Ammon's horn (tissue), 1 donor: ENCODE measurements around the gene TGFBR2.

Experiments
- DNase-seq: peaks from one replicate; pipeline ENCODE4 v3.0.0-alpha.2; 2016; ENCODE audit warnings: low spot score

Gene TGFBR2

DNA sequence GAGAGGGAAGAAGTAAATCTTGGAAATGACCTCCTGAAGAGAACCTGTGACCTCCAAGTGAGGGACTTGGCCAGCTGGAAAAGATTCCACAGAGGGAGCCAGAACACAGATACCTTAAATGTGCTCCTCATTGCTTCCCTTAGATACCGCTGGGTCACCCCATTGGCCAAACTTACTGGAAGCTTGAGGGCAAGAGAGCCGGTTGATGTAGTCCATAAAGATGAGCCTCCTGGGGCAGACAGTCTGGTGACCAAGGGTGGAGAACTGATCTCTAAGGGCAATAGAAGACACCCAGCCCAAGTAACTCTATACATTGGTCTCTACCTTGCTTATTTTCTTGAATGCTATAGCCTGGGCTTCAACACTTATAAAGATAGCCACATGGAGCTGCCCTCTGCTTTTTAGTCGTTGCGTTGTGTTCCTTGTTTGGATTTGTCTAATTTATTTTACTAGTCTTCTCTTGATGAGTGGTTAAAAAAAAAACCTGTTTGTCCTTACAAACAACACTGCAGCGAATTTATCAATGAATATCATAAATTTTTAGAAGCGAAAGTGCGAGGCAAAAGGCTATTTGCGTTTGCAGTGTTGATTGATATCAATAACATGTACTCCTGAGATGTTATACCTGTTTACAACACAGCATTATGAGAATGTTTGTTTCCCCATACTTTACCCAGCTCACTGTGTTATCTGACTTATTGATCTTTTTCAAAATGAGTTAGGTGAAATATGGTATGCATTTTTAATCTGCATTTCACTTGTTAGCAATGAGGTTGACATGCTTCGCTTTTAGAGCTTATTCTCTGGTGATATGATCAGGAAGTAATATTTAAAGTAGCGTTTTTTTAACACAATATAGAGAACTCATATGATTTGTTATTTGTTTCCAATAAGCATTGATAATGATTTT is 31.2 kb downstream of the TGFBR2 start:
- DNase-seq, result no peak

DNA sequence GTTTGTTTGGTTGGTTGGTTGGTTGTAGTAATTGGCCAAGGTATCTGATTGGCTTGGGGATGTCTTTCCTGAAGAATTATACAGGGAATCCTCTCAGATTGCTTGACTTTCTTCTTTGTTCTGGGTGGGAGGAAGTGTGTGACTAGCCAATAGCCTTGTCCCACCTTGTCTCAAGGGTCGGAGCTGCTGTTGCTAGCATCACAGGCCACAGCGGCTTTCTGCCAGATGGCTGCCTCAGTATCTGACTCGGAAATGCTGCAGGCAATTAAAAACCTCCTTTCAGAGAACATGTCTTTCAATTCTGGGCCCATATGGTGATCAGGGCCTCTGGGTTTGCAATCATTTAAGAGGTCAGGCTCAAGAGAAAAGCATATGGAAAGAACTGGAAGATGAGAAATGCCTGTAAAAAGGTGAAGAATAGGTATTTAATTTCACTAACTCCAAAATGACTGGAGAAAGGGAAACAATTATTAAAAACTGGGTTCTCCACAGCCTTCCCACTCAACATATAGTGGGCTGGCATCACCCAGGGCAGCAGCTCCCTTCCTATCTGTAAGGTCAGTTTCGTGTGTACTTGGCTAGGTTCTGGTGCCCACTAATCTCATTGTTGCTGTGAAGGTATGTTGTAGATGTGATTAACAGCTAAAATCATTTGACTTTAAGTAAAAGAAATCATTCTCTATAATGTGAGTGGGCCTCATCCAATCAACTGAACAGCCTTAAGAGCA is 32.4 kb downstream of the TGFBR2 start:
- no peak for DNase-seq

DNA sequence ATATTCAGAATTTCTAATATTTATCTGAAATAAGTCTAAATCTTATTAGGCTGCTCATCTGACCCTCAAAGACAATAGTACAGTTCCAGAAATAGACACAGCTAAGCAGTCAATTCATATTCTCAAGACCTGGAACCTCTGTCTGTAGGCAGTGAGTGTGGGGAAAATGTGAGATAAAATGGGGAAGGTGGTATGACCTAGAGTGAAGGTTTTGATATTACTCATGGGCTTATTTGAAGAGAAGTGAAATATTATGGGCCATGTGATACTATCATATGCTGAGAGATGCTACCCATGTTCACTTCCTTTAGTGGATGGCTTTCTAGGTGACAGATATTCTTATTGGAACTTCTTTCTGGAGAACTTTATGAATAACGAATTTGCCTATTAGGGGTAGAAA is 33.5 kb downstream of the TGFBR2 start:
- no peak for DNase-seq

DNA sequence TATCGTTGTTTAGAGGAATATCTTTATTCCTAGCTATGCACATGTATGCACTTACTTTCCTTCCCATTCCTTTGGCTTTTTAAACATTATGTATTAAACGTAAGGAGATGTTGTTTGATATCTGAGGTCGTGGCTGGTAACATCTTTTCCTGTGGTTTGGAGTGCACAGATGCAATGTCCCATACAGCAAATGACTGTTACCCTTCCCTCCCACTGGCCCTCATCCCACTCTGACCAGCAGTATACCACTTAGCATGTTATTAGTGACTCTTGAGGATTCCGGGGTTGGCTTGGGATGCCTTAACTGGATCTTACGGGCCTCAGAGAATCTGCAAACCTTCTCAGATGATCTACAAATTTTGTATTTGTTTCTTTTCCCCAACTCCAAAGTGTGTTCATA is 34.5 kb downstream of the TGFBR2 start:
- no peak for DNase-seq

DNA sequence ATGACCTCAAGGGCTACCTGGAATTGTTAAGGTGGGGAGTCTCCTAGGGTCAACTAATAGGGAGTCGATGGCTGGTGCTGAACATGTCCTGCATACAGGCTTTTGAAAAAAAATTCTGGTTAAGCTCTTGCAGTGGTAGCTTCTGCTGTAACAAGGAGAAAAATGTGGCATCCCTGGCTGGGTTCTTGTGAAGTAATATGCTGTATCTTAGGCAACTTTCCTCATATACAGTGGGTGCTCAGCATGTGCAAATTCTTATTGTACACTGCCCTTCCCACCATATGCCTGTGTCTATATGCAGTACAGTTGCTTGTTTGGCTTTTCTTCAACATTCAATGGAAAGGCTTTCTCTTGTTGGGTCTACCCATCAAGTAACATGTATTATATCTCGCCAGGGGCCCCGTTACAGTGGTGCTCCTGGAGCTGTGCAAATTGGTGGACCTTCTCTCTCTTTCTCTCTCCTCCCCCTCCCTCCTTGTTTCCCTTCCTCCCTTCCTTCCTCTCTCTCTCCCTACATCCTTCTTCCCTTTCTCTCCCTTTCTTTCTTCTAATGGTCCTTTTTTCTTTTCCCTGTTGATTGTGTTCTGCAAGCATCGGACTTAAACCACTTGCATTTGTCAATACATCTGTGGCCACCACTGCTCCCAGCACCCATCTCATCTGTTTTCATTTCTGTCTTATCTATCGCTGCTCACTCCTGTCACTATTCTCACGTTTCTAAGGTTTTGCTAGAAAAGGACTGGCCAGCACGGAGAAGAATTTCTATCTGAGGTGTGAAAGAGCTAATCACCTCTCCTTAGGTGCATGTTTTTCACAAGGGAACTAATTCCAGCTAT is 35.2 kb downstream of the TGFBR2 start:
- no peak for DNase-seq

DNA sequence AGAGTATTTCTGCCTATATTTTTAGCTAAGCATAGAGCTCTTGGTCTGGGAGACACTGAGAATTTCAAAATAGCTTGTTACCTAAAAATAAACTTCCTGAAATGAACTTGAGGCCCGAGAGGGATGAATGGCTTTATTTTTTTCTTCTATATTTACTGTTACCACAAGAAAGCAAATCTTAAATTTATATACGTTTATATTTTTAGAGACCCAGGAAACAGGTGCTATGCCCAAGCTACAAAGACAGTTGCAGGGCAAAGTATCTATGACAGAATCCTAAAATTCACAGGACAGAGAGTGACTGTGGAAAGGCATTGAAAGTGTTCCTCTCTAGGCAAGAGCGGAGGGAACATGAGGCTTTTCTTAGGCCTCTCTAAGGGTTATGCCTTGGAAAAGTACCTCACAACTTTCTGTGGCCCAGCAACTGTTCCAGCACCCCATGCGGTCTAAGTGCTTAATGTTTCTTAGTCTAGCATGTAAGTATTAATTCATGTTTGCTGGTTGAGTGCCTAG is 36.5 kb downstream of the TGFBR2 start:
- no peak for DNase-seq

DNA sequence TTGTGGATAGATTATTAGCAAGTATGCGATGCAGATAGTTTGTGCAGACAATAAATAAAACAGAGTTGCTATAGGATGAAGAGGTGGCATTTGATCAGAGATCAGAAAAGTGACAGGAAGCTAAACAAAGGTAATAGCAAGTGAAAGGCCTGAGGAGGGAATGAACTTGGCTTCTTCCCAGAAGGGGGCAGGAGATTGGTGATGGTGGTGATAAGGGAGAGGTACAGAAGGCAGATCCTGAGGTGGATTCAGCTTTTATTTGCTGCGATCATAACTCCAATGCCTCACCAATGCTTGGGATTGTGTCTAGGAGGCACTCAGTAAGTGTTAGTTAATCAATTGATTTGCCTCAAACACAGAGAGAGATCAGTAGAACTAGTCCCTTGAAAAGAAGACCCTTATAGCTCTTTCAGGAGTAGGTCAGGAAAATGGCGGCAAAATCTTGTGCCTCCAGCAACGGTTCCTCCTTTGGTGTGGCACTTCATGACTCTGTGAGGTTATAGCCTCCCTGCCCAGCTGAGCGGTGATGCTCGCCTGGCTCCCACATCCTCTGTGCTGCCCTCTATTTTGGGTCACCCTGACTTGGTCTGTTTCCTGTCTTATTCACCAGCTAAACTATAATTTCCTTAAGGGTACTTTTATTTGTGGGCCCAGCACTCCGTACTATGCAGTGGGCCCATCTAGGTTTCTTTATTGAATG is 37.5 kb downstream of the TGFBR2 start:
- DNase-seq, result no peak

DNA sequence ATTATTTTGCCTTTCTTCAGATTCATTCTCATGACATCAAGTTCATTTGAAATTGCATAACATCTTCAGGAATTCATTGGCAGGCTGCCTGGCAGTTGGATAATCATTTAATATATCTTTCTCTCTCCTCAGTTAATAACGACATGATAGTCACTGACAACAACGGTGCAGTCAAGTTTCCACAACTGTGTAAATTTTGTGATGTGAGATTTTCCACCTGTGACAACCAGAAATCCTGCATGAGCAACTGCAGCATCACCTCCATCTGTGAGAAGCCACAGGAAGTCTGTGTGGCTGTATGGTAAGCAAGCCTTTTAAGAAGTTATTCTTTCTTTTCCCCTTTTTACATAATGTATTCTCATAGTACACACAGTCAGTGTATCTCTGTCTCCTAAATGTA is 38.2 kb downstream of the TGFBR2 start:
- DNase-seq, result no peak

DNA sequence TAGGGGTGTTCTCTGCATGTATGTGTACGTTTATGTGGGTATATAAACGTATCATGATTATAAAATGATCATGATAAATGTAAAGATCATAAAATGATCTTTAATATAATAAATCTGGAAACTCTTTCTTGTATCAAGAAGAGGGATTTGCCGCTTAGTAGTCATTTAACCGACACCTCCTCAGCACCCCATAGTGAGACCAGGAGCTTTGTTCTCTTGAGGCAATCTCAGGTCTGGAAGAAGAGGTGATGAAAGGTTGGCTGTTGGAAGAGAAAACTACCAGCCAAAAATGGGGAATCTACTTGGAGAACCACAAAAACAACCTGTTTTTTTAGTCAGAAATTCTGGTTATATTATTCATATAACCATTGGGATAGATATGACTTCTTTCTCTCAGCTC is 38.7 kb downstream of the TGFBR2 start:
- DNase-seq, result no peak

DNA sequence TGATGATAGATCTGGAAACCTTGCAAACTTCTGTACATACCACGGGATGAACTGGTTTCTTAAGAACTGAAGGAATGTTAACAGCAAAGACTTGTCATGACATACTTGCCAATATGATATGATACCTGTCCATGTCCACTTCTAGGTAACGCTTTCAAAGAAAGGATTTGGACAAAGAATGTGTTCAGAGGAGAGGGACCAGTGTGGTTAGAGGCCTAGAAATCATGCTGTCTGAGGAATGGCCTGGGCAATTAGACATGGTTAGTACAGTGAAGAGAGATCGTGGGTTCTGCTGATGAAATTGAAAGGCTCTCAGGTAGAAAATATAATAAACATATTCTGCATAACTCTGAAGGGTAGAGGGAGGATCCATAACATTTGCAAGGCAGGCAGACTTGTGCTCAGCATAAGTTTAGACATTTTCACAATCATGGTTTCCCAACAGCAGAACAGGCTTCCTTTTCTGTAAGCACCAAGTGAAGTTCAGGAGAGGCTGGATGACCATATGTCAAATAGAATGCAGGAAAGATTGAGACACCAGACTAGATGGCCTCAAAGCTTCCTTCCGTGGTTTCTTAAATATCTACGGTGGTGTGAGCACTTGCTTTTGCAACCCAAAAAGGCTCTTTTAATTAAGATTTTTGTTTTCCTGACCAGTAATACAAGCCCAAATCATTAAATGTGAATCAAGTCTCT is 39.9 kb downstream of the TGFBR2 start:
- DNase-seq, result peak; percentile 59

DNA sequence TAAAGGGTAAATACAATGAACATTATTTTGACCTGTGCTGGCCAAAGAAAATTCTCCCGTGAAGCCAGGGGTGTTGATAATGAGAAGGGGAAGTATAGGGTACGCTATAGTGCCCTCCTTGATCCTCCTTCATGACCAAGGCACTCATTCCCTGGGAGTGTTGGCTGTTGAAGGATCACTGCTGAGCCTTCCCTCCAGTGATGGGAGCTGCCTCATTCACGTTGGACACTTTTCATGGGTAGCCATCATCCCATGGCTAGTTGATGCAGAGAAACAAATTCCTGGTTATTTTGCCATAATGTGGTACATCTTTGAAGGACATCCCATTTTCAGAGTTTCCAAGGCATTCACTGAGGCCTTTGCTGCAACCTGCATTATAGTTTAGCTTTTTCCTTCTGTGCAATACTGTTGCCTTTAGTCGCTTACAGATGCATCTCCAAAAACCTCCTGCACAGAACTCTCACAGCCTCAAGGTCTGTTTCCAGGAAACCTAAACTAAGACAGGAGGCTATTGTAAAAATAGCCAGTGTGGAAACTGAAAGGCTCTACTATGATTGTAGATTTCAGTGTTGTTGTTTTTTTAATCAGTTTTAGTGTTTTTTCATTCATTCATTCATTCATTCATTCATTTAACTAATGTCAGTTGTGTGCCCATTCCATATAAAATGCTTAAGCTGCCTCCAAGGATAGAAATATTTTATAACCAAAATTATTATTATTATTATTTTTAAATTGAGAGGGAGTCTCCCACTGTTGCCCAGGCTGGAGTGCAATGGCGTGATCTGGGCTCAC is 40.8 kb downstream of the TGFBR2 start:
- DNase-seq, result no peak

DNA sequence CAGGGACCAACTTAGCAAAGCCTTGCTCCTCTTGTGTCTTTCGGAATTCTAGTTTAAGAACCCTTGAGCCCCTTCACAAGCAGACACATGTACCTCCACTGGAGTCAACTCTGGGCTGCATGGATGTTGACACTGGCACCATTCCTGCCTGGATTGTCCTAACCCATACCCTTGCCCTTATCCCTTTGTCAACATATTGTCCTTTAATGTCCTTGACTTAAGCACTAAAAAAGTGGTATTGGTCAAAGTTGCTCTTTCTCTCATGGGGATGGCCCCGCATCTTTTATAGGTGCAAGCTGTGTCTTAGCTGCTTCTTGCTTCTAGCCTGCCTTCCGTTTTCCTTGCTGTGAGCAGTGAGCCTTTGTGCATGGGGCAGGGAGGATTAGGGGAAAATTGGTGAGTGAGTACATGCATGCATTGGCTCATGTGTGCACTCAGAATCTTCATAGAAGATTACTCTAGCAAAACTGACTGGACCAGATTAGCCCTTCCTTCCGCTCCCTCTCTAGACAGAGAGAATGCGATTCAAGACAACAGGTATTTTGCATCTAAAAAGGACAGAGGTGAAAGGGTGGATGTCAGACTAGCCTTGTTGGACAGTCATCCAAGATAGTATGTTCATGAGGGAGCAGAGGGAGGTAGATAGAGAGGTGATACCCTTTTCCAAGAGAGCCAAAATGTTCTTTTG is 42.4 kb downstream of the TGFBR2 start:
- DNase-seq, result no peak

DNA sequence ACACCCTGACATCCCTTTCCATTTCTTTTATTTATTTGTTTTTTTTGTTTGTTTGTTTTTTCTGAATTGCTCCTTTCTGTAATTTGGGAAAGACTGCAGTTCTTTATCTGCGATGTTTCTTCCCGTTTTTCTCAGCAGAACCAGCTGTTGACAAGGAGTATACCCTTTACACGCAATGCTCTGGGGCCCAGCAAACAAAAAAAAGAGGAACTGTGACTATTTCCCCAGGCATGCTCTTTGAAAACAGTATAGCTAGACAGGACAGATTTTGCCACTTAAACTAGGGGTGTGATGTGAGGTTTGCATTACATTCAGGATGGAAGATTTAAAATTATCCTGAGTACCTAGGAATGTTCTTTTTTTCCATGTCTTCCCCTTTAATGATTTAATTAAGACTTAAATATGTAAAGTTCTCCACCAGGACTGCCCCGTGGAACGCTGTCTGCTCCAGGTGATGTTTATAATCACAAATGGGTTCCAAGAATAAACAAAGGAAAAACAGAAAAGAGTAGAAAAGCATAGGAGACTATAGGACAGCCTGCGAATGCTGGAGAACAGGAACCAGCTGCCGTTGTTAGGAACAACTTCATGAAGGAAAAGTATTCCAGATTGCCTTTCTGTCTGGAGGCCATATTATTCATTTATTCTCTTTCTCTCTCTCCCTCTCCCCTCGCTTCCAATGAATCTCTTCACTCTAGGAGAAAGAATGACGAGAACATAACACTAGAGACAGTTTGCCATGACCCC is 43.3 kb downstream of the TGFBR2 start:
- DNase-seq, result peak; percentile 49

DNA sequence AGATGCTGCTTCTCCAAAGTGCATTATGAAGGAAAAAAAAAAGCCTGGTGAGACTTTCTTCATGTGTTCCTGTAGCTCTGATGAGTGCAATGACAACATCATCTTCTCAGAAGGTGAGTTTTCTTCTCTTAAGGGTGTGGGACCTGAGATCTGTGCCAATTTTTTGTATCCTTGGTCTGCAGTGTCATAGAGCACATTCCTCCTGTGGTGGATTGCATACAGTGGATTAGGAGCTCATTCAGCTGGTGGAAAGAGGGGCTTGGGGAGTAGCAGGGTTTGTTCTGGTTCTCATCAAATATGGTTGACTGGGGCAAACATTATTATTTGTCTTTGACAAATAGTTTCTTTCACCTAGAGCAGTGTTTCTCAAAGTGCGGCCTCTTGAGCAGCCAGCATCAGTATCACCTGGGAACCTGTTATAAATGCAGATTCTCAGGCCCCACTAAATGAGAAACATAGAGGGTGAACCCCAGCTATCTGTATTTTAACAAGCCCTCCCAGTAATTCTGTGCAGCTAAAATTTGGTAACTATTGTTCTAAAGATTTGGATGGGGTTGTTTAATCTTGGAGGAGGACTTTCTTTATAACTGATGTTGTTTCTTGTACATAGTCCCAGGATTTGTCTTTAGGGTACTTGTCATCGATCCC is 44.1 kb downstream of the TGFBR2 start:
- no peak for DNase-seq

DNA sequence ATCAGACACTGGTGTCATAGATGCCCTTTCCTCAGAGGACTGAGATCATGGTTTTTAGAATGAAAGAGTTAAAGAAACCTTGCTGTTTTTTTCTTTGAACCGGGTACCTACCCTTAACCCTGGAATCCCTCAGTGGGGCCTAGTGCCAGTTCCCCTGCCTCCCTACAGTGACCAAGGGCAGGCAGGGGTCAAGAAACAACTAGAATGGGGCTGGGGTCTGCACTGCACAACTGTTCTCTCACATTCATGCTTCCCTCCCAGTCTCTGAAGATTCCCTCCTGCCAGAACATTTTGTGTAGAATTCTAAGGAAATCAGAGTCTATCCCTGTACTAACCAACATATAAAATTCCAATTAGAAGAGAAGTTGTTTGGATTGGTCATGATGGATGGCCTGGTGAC is 47.9 kb downstream of the TGFBR2 start:
- DNase-seq, result no peak

DNA sequence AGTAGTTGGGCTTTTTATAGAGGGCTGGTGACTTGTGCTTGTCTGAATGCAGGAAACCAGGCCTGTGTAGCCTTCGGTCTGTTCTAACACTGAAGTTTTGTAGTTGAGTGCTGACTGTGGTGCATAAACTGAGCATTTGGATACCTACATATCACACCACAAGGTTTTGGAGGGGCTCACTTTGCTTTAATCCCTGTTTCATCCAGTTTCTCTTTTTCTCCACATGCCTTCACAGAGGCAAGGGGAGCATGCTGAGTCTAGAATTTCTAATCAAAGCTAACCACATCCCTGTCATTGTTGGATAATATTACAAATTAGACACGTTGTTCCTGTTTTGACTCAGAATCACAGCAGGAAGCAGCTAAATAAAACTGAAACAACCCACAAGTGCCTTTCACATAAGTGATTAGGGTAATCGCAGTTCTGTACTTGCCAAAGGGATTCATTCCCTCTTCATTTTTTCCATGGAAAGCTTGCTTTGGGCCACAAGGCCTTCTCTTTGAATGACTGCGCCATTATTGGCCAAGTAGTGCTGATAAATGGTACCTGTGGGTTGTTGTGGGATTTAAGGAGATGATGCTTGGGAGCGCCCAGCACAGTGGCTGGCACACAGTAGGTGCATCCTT is 48.9 kb downstream of the TGFBR2 start:
- DNase-seq, result peak; percentile 28

DNA sequence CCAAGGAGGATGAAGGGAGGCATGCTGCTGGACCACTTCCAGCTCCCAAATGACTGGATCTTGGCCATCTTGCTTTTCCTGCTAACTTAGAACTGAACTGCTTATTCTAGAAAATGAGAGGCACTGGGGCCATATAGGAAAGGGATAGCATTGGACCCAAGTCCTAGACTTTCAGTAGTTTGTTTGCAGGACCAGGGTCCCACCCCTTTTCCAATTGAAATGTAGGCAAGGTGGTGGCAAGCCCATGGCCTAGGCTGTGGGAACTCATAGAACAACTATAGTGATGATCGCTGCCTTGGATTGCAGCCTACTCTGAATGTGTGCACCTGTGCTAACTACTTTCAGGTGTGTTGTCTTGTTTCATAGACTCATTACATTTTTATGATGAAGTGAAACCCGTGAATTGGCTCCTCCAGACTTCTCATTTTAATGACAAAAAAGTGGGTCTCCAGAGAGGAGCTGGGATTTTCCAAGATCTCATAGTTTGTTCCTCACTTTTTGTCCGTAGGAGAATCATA is 50.3 kb downstream of the TGFBR2 start:
- no peak for DNase-seq

DNA sequence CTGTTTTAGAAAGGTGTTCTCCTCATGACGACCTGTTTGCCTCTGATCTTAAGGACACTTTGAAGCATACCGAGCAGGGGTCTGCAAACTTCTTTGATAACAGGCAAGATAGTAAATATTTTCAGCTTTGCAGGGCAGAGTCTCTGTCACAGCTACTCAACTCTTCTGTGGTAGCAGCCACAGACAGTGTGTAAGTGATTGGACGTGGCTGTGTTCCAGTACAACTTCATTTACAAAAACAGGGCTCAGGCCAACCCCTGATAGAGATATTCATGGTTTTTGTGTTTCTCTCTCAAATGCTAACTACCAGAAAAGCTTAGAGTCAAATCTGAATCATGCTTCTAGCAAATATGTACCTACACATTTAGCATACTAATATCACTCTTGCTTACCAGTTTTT is 51.5 kb downstream of the TGFBR2 start:
- DNase-seq, result no peak
